Activated B cell treated with CpG ODN at 0.5 μM for 24 hours (primary cell): ENCODE measurements around the gene WEE2. TPM values are rescaled to one million over a fixed set of nuclear protein-coding genes. Genes with fewer than 3 reads are reported as not detected.

Experiments
- ATAC-seq: fragments of 200-7000 bp; cut with Tn5 transposase; one replicate; pipeline ENCODE4 v1.10.0; 2021; ENCODE audit warnings: low read depth, mild to moderate bottlenecking, moderate library complexity
- CTCF ChIA-PET: fragments of 350-600 bp; sonication (Branson Sonifier 250); formaldehyde crosslinking; loops from one replicate; lab custom pipeline; 2021; ENCODE audit warnings: antibody characterized with exemption; lab: Charles Lee
- POLR2A ChIA-PET: fragments of 350-600 bp; sonication (Branson Sonifier 250); formaldehyde crosslinking; loops from one replicate; lab custom pipeline; 2021; ENCODE audit warnings: antibody characterized with exemption; lab: Charles Lee
- DNase-seq: peaks from one replicate; pipeline ENCODE4 v3.0.0; 2022
- H3K27ac Mint-ChIP-seq: one replicate; pipeline ENCODE4 v1.8.0; 2020; ENCODE audit warnings: mixed read lengths
- H3K27me3 Mint-ChIP-seq: one replicate; pipeline ENCODE4 v1.8.0; 2021; ENCODE audit warnings: mixed read lengths
- H3K36me3 Mint-ChIP-seq: one replicate; pipeline ENCODE4 v1.8.0; 2021; ENCODE audit warnings: low read depth, mixed read lengths
- H3K4me1 Mint-ChIP-seq: one replicate; pipeline ENCODE4 v1.8.0; 2021; ENCODE audit warnings: mixed read lengths
- H3K4me3 Mint-ChIP-seq: one replicate; pipeline ENCODE4 v1.8.0; 2020; ENCODE audit warnings: mild to moderate bottlenecking, mixed read lengths
- H3K9me3 Mint-ChIP-seq: one replicate; pipeline ENCODE4 v1.8.0; 2020; ENCODE audit warnings: mixed read lengths
- CTCF ChIP-seq: fragments of 200-600 bp; IDR thresholded peaks from one replicate; pipeline ENCODE4 v1.8.0; 2022; ENCODE audit warnings: antibody characterized with exemption, mild to moderate bottlenecking
- intact Hi-C: fragments of 100-400 bp; cut with micrococcal nuclease; formaldehyde crosslinking; loops from one replicate; pipeline ENCODE4 v1.15.1; 2024
- total RNA-seq: library from RNA; stranded (reverse); gene quantifications from 2 replicates; pipeline ENCODE4 v1.2.3, GENCODE V29; 2022

The WEE2 gene
- total RNA-seq, 1 donor from 2014 or later: not detected

DNA sequence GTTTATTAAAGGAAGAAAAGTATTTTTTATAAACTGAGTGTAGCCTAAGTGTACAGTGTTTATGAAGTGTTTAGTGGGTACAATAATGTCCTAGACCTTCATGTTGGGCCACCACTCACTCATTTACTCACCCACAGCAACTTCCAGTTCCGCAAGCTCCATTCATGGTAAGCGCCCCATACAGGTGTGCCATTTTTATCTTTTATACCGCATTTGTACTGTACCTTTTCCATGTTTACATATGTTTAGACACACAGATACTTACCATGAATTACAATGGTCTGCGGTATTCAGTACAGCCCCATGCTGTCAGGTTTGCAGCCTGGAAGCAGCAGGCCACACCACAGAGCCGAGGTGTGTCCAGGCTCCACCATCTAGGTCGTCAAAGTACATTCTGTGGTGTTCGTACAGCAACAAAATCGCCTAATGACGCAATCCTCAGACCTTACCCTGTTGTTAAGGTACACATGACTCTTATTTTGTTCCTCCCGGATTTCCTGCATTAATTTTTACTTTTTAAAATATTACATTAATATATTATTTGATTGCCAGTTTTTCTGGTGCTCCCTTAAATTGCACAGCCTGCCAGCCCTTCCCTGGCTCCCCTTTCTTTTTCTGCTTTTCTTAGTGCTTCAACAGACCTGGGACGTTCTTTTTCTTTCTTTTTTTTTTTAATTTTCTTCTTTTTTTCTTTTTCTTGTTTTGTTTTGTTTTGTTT is 29.1 kb downstream of the WEE2 start:
- intact Hi-C loops: no loop called here
- DNase-seq: no peak
- Mint-ChIP-seq H3K9me3 (no peaks in the 10 kb centered on the region), H3K4me1 (peaks cover 40% of the 10 kb centered on the region), H3K36me3 (peaks cover 36% of the 10 kb centered on the region), H3K27ac (peak overlapping the region; percentile 98), H3K4me3 (peak overlapping the region; percentile 99), H3K27me3 (no peaks in the 10 kb centered on the region)
- ChIA-PET CTCF (interaction anchor here (0.9 to 6.3 kb wide), 14 partner anchors 10 to 925 kb away, joined by 3 to 54 read pairs (median 4); partner anchors contain the start of genes DENND11, MRPS33 and WEE2), POLR2A (interaction anchor here (0.6 to 3.5 kb wide), 12 partner anchors 9 to 1060 kb away, joined by 3 to 56 read pairs (median 5); partner anchors contain the start of genes AGK, BRAF, DENND11 and MRPS33)
- no peak for ATAC-seq
- no peak for TF ChIP-seq CTCF

GRCh38 chr7:141737836-141738591 is 29.9 kb downstream of the WEE2 start, which contains the start of gene SSBP1:
Gene SSBP1, plus strand, starts transcription at chr7:141738358. Its CDS starts 809 bp downstream, at chr7:141739167.
- peaks cover 40% of the 10 kb centered on the region for H3K4me1 Mint-ChIP-seq
- POLR2A ChIA-PET: interaction anchor here (0.6 to 3.5 kb wide), 14 partner anchors 8 to 1060 kb away, joined by 3 to 56 read pairs (median 4); partner anchors contain the start of genes AGK, BRAF, DENND11 and MRPS33
- H3K27ac Mint-ChIP-seq: peak within 1 kb of the TSS; percentile 98
- DNase-seq (peak; percentile 79), ATAC-seq (peak; percentile 89)
- peaks cover 43% of the 10 kb centered on the region for H3K36me3 Mint-ChIP-seq
- intact Hi-C loops: loop anchor here (1.0 to 2.0 kb wide), 9 partner anchors 37 to 1259 kb away; partner anchors contain the start of genes AGK, BRAF, MKRN1 and MRPS33
- no peaks in the 10 kb centered on the region for H3K27me3 Mint-ChIP-seq
- H3K4me3 Mint-ChIP-seq: peak within 1 kb of the TSS; percentile 99
- CTCF ChIA-PET: interaction anchor here (0.9 to 6.3 kb wide), 13 partner anchors 11 to 925 kb away, joined by 3 to 54 read pairs (median 5); partner anchors contain the start of genes DENND11, MRPS33 and WEE2
- TF ChIP-seq CTCF: peak; percentile 80
- no peaks in the 10 kb centered on the region for H3K9me3 Mint-ChIP-seq

DNA sequence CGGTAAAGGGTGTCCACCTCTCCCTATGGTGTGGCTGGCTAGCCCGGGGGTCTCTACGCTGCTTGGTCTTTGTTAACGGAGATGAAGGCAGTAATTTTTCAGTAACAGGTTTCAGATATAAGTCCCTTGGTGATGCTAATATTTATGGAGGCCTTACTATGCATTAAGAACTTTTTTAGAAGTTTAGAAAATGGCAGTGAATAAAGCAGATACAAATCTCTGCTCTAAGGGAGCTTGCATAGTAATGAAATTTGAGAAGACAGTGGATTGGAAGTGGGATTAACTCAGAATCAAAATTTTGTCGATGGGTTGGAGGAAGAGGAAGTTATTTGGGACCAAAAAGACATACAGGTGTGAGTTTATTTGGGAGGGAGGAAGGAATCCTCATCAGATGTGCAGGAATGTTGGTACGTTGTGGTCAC is 30.4 kb downstream of the WEE2 start:
- Mint-ChIP-seq H3K4me3 (peak overlapping the region; percentile 99), H3K27me3 (no peaks in the 10 kb centered on the region), H3K4me1 (peaks cover 40% of the 10 kb centered on the region), H3K9me3 (no peaks in the 10 kb centered on the region), H3K36me3 (peaks cover 49% of the 10 kb centered on the region), H3K27ac (peak overlapping the region; percentile 98)
- no peak for DNase-seq
- TF ChIP-seq CTCF: no peak
- no peak for ATAC-seq
- CTCF ChIA-PET: interaction anchor here (1.0 to 6.3 kb wide), 12 partner anchors 11 to 724 kb away, joined by 3 to 54 read pairs (median 5); partner anchors contain the start of genes DENND11, MRPS33 and WEE2
- POLR2A ChIA-PET: interaction anchor here (1.0 to 3.5 kb wide), 9 partner anchors 28 to 724 kb away, joined by 3 to 56 read pairs (median 8); partner anchors contain the start of genes AGK, DENND11 and MRPS33
- intact Hi-C loops: loop anchor here (1.0 to 2.0 kb wide), 9 partner anchors 37 to 1260 kb away; partner anchors contain the start of genes AGK, BRAF, MKRN1 and MRPS33

GRCh38 chr7:141739250-141739649 is 31.1 kb downstream of the WEE2 start:
- CTCF ChIA-PET: interaction anchor here (2.2 to 6.3 kb wide), 2 partner anchors 85 to 90 kb away, joined by 11 to 54 read pairs; no protein-coding TSS in a partner anchor
- DNase-seq (no peak), ATAC-seq (no peak)
- intact Hi-C loops: loop anchor here (2.0 kb wide), 1 partner anchor 1260 kb away; the partner anchor contains the start of gene MKRN1
- Mint-ChIP-seq H3K36me3 (peaks cover 55% of the 10 kb centered on the region), H3K4me3 (peak overlapping the region; percentile 99), H3K27me3 (no peaks in the 10 kb centered on the region), H3K4me1 (peaks cover 40% of the 10 kb centered on the region), H3K9me3 (no peaks in the 10 kb centered on the region), H3K27ac (peak overlapping the region; percentile 19)
- no peak for TF ChIP-seq CTCF
- POLR2A ChIA-PET: interaction anchor here (1.7 to 3.5 kb wide), 3 partner anchors 38 to 188 kb away, joined by 8 to 56 read pairs (median 11); partner anchors contain the start of genes AGK and DENND11
